Right lobe of liver (tissue), 4 donors: Measurements from ENCODE around the gene ARFGAP3.

ENCODE experiments used
- CTCF ChIP-seq, 4 donors: fragments of 200-600 bp in 3 of 4; fragments of 450-650 bp in 1 of 4; IDR thresholded peaks; one replicate each; pipeline versions ENCODE4 v1.5.1 to v1.8.0; 2016 to 2022; ENCODE audit warnings: antibody characterized with exemption in 4 of 4, mild to moderate bottlenecking in 2 of 4
- POLR2A ChIP-seq: fragments of 450-650 bp; IDR thresholded peaks from one replicate; pipeline ENCODE4 v1.6.1; 2017; ENCODE audit warnings: antibody characterized with exemption, mild to moderate bottlenecking
- donor health status: DM: no; HTN: no; CAD: no.
- donor health status: DM: no; HTN: no; CAD: no.
- donor health status: DM: no; HTN: yes; CAD: no.

GRCh38 chr22:42792909-42793847 lies 63.9 kb downstream of the ARFGAP3 start:
- no peak for TF ChIP-seq CTCF (IDR thresholded peaks at IDR 0.05)
- TF ChIP-seq POLR2A, result no peak
